ENCODE measurements around the gene BEST3.

The BEST3 gene

GRCh38 chr12:69661386-69661785 lies 37.7 kb downstream of the BEST3 start:
- TF ChIP-seq ZFX (IDR thresholded peaks at IDR 0.05) (no peak), CTCF (conservative IDR thresholded peaks at IDR 0.05) (no peak)
- no peak overlapping the region for H3K27ac ChIP-seq

GRCh38 chr12:69660164-69660863 lies 38.8 kb downstream of the BEST3 start:
- H3K27ac ChIP-seq: no peak overlapping the region
- TF ChIP-seq ZFX (IDR thresholded peaks at IDR 0.05) (no peak), CTCF (conservative IDR thresholded peaks at IDR 0.05) (no peak)

GRCh38 chr12:69658203-69658602 lies 40.9 kb downstream of the BEST3 start:
- H3K27ac ChIP-seq: no peak overlapping the region
- TF ChIP-seq ZFX (IDR thresholded peaks at IDR 0.05) (no peak), CTCF (conservative IDR thresholded peaks at IDR 0.05) (no peak)

GRCh38 chr12:69657376-69658137 lies 41.5 kb downstream of the BEST3 start:
- TF ChIP-seq ZFX (IDR thresholded peaks at IDR 0.05) (no peak), CTCF (conservative IDR thresholded peaks at IDR 0.05) (no peak)
- H3K27ac ChIP-seq: no peak overlapping the region

GRCh38 chr12:69655616-69656340 lies 43.3 kb downstream of the BEST3 start:
- TF ChIP-seq ZFX (IDR thresholded peaks at IDR 0.05) (no peak), CTCF (conservative IDR thresholded peaks at IDR 0.05) (no peak)
- H3K27ac ChIP-seq: no peak overlapping the region

GRCh38 chr12:69653703-69654102 lies 45.4 kb downstream of the BEST3 start:
- no peak overlapping the region for H3K27ac ChIP-seq

More at GRCh38 chr12:69653703-69654102, 45.4 kb downstream of the BEST3 start:
- TF ChIP-seq ZFX (IDR thresholded peaks at IDR 0.05) (no peak), CTCF (conservative IDR thresholded peaks at IDR 0.05) (no peak)

Data from C4-2B (cell line).